Activated naive CD8-positive, alpha-beta T cell treated with anti-CD3 and anti-CD28 coated beads, Interleukin-2, amount 10 ng/mL, durations not matched to agents 7 days and 5 days (primary cell): ENCODE measurements around the gene LMX1A. TPM values are rescaled to one million over a fixed set of nuclear protein-coding genes. Genes with fewer than 3 reads are reported as not detected.

ENCODE experiments used
- ATAC-seq: fragments of 150-1000 bp; cut with Tn5 transposase; one replicate; pipeline ENCODE4 v1.10.0; 2021; ENCODE audit warnings: low read depth, moderate library complexity
- POLR2A ChIA-PET: fragments of 350-600 bp; sonication (Branson Sonifier 250); formaldehyde crosslinking; loops from one replicate; lab custom pipeline; 2021; ENCODE audit warnings: antibody characterized with exemption; lab: Charles Lee
- DNase-seq: peaks from one replicate; pipeline ENCODE4 v3.0.0; 2021
- H3K27ac Mint-ChIP-seq: one replicate; pipeline ENCODE4 v1.8.0; 2022; ENCODE audit warnings: mild to moderate bottlenecking, mixed read lengths
- H3K27me3 Mint-ChIP-seq: one replicate; pipeline ENCODE4 v1.8.0; 2022; ENCODE audit warnings: mild to moderate bottlenecking, moderate library complexity, mixed read lengths
- H3K36me3 Mint-ChIP-seq: one replicate; pipeline ENCODE4 v1.8.0; 2021; ENCODE audit warnings: mild to moderate bottlenecking, mixed read lengths
- H3K4me1 Mint-ChIP-seq: one replicate; pipeline ENCODE4 v1.8.0; 2021; ENCODE audit warnings: mixed read lengths
- H3K4me3 Mint-ChIP-seq: one replicate; pipeline ENCODE4 v1.8.0; 2022; ENCODE audit warnings: mild to moderate bottlenecking, moderate library complexity, mixed read lengths
- H3K9me3 Mint-ChIP-seq: one replicate; pipeline ENCODE4 v1.8.0; 2021; ENCODE audit warnings: mixed read lengths
- total RNA-seq, 2 experiments: library from RNA; stranded (reverse); gene quantifications; one replicate each; pipeline ENCODE4 v1.2.3, GENCODE V29; 2021

Gene LMX1A
- total RNA-seq, 2 experiments from 2014 or later: not detected

DNA sequence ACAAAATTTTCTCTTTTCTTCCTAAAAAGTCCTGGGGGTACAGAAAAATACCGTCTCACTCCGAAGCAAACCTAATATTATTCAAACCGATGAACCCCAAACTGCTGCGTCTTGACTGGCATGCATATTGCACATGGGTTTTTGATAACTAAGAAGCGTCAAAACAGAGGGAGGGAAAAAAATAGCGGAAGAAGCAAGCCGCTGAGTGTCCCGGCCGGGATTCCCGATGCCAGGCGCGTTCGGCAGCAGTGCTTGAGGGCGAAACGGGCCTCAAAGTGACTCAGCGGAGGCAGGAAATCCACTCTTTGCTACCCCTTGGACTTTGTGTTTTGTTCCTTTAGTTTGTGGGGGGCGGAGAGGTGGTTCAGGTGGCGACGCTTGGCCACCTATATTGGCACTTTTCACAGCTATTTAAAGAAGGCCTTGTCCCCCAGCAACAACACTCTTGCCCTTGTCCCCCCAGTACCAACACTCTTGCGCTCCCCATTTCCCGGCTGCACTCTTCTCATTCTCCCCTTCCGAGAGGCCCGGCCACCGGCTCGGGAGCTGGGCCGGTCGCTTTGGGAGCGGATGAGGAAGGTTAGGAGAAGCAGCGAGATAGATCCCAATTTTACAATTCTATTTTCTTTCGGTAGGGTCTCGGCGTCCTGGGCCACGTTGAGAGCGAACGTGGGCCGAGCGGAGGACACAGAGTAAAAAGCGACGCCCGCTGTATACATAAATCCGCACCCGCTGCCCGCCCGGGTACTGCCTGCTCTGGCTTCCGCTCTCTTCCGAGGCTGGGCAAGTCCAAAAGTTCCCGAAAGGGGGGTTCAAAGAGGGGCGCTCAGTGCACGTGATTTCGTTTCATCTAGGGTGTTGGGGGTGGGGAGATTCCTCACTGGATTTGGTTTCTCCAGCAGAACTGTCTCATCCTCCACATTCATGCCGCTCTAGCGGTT, 2.5 kb downstream of the LMX1A start:
- peak overlapping the region; percentile 38 for H3K27ac Mint-ChIP-seq
- no peak for DNase-seq

DNA sequence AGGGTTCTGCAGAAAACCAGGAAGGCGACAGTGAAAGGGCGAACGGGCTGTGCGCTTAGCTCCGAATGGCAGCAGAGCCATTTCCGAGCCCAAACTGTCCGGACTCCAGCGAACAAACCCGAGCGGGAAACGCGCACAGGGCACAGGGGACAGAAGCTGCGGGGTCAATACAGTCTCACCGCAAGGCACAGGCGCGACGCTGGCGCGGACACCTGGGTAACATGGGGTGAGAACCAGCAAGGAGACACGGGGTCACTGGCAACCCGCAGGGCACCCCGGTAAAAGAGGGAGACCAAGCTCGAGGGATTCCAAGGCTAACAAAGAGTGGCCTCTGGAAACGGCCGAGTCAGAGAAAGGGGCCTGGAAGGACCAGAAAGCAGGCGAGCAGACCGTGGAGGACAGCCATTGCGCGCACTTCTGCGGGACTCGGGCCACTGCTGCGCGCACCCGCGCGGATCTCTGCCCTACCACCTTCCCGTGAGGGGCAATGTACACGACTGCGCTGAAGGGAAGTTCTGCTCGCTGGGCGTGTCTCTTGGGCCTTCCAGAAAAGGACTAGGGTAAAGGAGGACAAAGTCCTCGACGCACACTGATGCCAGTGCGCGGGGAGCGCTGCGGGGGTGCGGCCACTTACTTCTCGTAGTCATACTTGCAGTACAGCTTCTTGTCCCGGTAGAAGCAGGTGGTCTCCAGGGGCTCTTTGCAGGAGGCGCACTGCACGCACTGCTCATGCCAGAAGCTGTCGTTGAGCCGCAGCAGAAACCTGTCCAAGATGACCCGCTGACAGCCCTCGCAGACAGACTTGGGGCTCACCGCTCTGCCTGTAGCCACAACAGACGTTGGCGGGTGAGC, 3.8 kb downstream of the LMX1A start:
- Mint-ChIP-seq H3K4me1 (peaks cover 8% of the 10 kb centered on the region), H3K27ac (no peak overlapping the region), H3K36me3 (no peaks in the 10 kb centered on the region), H3K4me3 (no peak overlapping the region), H3K9me3 (no peaks in the 10 kb centered on the region), H3K27me3 (peaks cover 88% of the 10 kb centered on the region)
- DNase-seq: no peak
- POLR2A ChIA-PET: no interaction called here
- no peak for ATAC-seq

More for the DNA sequence above, 2.5 kb downstream of the LMX1A start:
- Mint-ChIP-seq H3K4me3 (peak overlapping the region; percentile 35), H3K4me1 (peaks cover 8% of the 10 kb centered on the region), H3K9me3 (no peaks in the 10 kb centered on the region), H3K27me3 (peaks cover 86% of the 10 kb centered on the region), H3K36me3 (no peaks in the 10 kb centered on the region)
- ATAC-seq: no peak
- POLR2A ChIA-PET: no interaction called here

DNA sequence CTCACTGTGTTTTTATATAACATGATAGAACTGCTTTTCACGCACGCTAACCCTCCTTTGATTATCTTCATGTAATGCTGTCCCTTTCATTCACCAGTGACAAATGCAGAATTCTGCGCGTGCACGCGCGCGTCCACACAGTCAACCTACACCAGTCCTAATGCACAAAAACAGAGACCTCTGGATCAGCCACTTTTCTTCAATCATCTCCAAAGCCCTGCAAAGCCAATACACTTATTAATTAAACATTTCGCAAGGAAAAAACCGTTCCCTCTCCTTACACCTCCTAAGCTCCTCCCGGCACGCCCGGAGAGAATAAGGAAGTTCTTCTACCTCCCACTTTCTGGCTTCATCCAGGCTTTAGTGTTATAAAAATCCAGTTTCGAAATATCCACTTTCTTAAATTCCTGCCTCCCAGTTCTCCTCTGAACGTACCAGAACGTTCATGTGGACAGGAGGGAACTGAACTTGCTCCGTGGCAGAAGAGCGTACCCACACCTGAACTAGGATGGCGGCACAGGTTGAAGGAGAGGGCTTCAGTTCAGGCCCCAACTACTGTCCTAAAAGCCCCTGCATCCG, 4.6 kb downstream of the LMX1A start:
- no peak for ATAC-seq
- no peak overlapping the region for H3K27ac Mint-ChIP-seq

DNA sequence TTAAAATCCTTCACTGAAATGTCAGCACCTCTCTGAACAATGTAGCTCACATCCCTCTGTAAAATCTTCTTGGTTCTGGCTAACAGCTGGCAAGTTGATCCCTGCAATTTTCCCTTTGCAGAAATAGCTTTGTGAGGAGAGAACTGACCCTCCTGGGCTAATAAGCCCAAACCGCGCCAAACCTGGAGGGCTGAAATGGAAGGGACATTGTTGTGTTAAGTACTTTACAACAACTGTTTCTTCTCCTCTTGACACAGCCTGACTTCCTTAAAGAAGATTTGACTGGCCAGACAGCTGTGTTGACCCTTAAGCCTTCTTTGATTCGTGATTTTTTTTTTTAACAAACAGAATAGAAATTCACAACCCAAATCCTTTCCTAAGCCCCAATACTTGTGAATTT, 5.7 kb downstream of the LMX1A start:
- no peaks in the 10 kb centered on the region for H3K9me3 Mint-ChIP-seq
- peaks cover 82% of the 10 kb centered on the region for H3K27me3 Mint-ChIP-seq
- peaks cover 8% of the 10 kb centered on the region for H3K4me1 Mint-ChIP-seq
- ATAC-seq (no peak), DNase-seq (no peak)
- no peaks in the 10 kb centered on the region for H3K36me3 Mint-ChIP-seq
- H3K4me3 Mint-ChIP-seq: no peak overlapping the region
- no peak overlapping the region for H3K27ac Mint-ChIP-seq
- POLR2A ChIA-PET: no interaction called here

More for the DNA sequence above, 4.6 kb downstream of the LMX1A start:
- Mint-ChIP-seq H3K4me1 (peaks cover 8% of the 10 kb centered on the region), H3K9me3 (no peaks in the 10 kb centered on the region), H3K27me3 (peaks cover 84% of the 10 kb centered on the region), H3K4me3 (no peak overlapping the region), H3K36me3 (no peaks in the 10 kb centered on the region)
- DNase-seq: no peak
- POLR2A ChIA-PET: no interaction called here

DNA sequence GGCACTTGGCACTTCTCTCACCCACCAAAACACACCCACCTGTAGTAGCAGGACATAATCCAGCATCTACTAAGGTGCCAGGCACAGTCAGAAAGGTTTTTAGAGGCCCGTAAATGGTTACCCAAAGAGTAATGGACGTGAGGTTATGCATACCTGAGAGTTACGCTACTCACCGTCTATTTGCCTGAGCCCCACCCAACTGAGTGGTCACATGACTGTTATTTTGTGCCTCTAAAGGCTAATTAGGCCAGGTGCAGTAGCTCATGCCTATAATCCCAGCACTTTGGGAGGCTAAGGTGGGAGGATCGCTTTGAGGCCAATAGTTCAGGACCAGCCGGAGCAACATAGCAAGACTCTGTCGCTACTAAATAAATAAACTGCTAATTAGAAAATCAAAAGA, 11.0 kb downstream of the LMX1A start:
- peaks cover 41% of the 10 kb centered on the region for H3K27me3 Mint-ChIP-seq
- H3K9me3 Mint-ChIP-seq: no peaks in the 10 kb centered on the region
- H3K27ac Mint-ChIP-seq: no peak overlapping the region
- POLR2A ChIA-PET: no interaction called here
- no peak for ATAC-seq
- H3K4me3 Mint-ChIP-seq: no peak overlapping the region
- H3K36me3 Mint-ChIP-seq: no peaks in the 10 kb centered on the region
- no peak for DNase-seq
- H3K4me1 Mint-ChIP-seq: no peaks in the 10 kb centered on the region

DNA sequence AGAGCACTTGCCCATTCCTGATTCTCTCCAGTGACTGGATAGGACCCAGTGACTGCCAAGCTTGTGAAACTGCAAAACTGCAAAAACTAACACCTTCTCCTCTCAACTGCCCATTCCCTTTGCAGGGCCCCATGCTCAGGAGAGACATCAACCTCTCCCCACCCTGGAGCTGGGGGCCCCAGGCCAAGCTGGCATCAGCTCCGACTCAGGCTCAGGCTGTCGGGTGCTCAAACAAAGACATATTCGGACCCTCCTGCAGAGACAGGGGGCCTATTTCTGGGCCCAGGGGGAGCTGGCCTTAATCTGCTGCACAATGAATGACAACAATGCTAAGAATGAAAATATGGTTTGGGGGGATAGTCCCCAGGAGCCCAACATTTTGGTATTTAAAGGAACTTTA, 11.8 kb downstream of the LMX1A start:
- Mint-ChIP-seq H3K4me3 (no peak overlapping the region), H3K9me3 (no peaks in the 10 kb centered on the region), H3K27ac (no peak overlapping the region), H3K36me3 (no peaks in the 10 kb centered on the region), H3K27me3 (peaks cover 34% of the 10 kb centered on the region), H3K4me1 (no peaks in the 10 kb centered on the region)
- ATAC-seq (no peak), DNase-seq (no peak)
- POLR2A ChIA-PET: no interaction called here

DNA sequence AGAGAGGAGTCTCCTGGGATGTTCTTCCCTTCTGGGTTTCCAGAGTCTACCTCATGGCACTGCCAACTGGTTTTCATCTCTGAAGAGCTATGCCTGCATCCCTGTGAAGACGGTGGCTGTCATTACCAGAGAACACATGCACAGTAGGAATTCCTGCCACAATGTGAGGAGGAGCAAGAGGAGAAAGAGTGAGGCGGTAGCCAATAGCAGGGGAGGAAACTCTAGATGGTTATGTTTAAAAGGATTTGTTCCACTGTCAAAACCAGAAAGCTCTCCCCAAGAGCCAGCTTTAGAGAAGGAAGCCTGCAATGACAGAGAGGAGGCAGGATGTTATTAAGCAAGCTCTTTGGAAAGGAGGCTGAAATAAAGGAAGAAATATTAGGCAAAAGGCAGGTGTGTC, 12.3 kb downstream of the LMX1A start:
- H3K4me1 Mint-ChIP-seq: no peaks in the 10 kb centered on the region

DNA sequence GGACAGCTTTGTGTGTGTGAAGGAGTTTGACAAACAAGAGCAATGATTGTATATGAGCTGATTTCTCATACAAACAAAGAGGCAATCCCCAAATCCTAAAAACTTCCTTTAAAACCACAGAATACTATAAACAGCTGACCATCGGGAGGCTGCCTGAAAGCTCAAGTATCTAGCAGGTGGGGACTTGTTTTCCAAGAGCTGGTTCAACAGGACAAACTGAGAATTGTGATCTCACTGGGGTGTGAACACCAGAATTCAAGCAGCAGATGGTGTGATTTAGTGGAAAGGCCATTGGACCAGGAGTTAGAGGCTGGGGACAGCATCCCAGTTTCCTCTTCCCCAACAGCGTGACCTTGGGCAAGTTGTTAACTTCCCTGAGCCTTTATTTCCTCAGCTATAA, 13.9 kb downstream of the LMX1A start:
- POLR2A ChIA-PET: no interaction called here
- no peak overlapping the region for H3K4me3 Mint-ChIP-seq

More for the DNA sequence above, 12.3 kb downstream of the LMX1A start:
- DNase-seq: no peak
- H3K9me3 Mint-ChIP-seq: no peaks in the 10 kb centered on the region
- peaks cover 28% of the 10 kb centered on the region for H3K27me3 Mint-ChIP-seq
- POLR2A ChIA-PET: no interaction called here
- no peak overlapping the region for H3K4me3 Mint-ChIP-seq
- H3K27ac Mint-ChIP-seq: no peak overlapping the region
- H3K36me3 Mint-ChIP-seq: no peaks in the 10 kb centered on the region
- ATAC-seq: no peak

DNA sequence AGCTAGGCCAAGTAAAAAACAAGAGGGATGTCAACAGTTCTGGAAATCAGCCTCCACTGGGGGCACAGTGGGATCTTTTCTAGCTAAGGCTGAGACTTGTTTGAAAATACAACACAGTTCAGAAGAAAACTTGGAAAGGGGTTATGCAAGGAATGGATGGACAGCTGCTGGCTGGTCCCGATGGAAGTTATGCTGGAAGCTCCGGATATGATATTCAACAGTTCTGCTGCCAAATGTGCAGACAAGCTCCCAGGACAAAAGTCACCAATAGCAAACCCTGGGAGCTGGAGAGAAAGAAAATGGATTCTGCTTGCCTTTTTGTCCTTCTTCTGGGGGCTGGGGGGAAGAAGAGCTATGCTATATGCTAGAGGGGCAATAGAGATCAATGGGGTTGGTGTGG, 14.3 kb downstream of the LMX1A start:
- no peak for DNase-seq
- POLR2A ChIA-PET: no interaction called here
- H3K27ac Mint-ChIP-seq: no peak overlapping the region
- H3K4me3 Mint-ChIP-seq: no peak overlapping the region
- no peak for ATAC-seq
- H3K4me1 Mint-ChIP-seq: no peaks in the 10 kb centered on the region
- H3K36me3 Mint-ChIP-seq: no peaks in the 10 kb centered on the region
- peaks cover 11% of the 10 kb centered on the region for H3K27me3 Mint-ChIP-seq
- H3K9me3 Mint-ChIP-seq: no peaks in the 10 kb centered on the region

More for the DNA sequence above, 13.9 kb downstream of the LMX1A start:
- no peaks in the 10 kb centered on the region for H3K4me1 Mint-ChIP-seq
- H3K36me3 Mint-ChIP-seq: no peaks in the 10 kb centered on the region
- peaks cover 13% of the 10 kb centered on the region for H3K27me3 Mint-ChIP-seq
- DNase-seq (no peak), ATAC-seq (no peak)
- H3K9me3 Mint-ChIP-seq: no peaks in the 10 kb centered on the region
- no peak overlapping the region for H3K27ac Mint-ChIP-seq

DNA sequence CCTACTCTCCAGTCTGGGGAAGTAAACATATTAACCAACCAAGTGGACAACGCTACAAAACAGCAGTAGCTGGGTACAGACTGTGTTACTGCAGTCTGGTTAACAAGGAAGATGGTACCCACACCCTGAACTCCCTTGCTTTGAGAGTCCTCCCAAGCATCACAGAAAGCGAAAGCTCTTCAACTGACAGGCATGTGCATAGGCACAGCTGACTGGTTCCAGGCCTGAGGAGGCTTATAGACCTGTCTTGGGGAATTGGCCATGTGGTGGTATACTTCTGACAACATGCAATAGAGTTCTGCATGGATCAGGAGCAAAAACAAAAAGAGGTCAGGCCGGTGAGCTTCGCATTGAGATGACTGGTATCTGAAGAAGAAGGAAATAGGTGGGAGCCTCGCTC, 17.4 kb downstream of the LMX1A start:
- ATAC-seq (no peak), DNase-seq (no peak)
- Mint-ChIP-seq H3K4me1 (no peaks in the 10 kb centered on the region), H3K36me3 (no peaks in the 10 kb centered on the region), H3K27me3 (peaks cover 12% of the 10 kb centered on the region), H3K27ac (no peak overlapping the region), H3K9me3 (no peaks in the 10 kb centered on the region), H3K4me3 (no peak overlapping the region)
- POLR2A ChIA-PET: no interaction called here

DNA sequence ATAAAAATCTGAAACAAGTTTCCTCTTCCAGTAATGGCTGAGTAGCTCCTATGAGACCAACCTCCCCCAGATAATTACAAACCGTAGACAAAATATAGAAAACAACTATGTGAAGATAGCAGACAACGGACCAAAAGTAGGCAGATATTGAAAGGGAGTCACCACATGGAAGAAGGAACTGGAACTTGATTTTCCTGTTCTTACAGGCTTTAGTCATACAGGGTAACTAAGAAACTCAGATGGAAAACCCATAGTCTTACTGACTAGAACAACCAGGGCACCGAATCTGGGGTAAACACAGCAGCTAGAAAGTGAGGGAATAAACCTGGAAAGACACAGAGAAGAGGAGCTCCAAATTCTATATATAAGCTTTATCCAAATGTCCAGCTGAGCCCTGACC, 26.0 kb downstream of the LMX1A start:
- Mint-ChIP-seq H3K4me3 (no peak overlapping the region), H3K36me3 (no peaks in the 10 kb centered on the region), H3K9me3 (no peaks in the 10 kb centered on the region), H3K4me1 (no peaks in the 10 kb centered on the region), H3K27me3 (peaks cover 17% of the 10 kb centered on the region), H3K27ac (no peak overlapping the region)
- no peak for DNase-seq
- POLR2A ChIA-PET: no interaction called here
- ATAC-seq: no peak

DNA sequence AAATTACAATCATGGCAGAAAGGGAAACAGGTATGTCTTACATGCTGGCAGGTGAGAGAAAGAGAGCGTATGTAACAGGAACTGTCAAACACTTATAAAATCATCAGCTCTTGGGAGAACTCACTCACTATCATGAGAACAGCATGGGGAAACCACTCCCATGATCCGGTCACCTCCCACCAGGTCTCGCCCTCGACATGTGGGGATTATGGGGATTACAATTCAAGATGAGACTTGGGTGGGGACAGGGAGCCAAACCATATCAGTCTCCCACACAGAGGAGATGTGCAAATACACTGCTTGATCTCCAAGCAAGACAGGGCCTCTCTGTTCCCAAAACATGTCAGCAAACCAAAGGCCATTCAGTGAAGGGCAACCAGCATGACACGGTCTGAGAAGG, 27.4 kb downstream of the LMX1A start:
- Mint-ChIP-seq H3K27ac (no peak overlapping the region), H3K36me3 (no peaks in the 10 kb centered on the region), H3K9me3 (no peaks in the 10 kb centered on the region), H3K27me3 (peaks cover 18% of the 10 kb centered on the region), H3K4me3 (no peak overlapping the region), H3K4me1 (no peaks in the 10 kb centered on the region)
- POLR2A ChIA-PET: no interaction called here
- ATAC-seq: no peak
- DNase-seq: no peak

DNA sequence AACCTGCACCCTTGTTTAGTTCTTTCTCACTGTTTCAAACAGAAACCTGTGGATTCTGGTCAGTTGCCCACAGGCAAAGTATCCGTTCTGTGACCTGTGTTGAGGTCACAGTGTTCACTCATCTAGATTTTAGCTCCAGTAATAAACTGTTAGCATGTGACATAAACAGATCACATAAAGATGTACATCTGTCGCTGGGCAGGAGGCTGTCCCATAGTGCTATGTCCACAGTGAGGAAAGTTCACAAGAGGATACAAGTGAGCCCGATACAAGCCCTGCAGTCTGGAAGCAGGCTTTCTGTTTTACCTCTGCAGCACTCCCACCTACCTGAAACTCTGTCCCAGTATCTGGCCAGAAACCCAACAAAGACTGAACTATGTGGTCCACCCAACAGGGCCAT, 28.4 kb downstream of the LMX1A start:
- H3K4me3 Mint-ChIP-seq: no peak overlapping the region
- no peak overlapping the region for H3K27ac Mint-ChIP-seq
- ATAC-seq: no peak
- no peaks in the 10 kb centered on the region for H3K9me3 Mint-ChIP-seq
- POLR2A ChIA-PET: no interaction called here
- H3K36me3 Mint-ChIP-seq: no peaks in the 10 kb centered on the region
- H3K27me3 Mint-ChIP-seq: peaks cover 13% of the 10 kb centered on the region
- H3K4me1 Mint-ChIP-seq: no peaks in the 10 kb centered on the region
- no peak for DNase-seq
